SK-N-SH treated with all-trans-retinoic acid at 6 μM for 48 hours (cell line): ENCODE data around the gene TBC1D22B.

Experiments used
- ATAC-seq: fragments of 200-7000 bp; cut with Tn5 transposase; 3 replicates; pipeline ENCODE4 v1.9.1; 2020; ENCODE audit warnings: mild to moderate bottlenecking, moderate library complexity
- ARNTL ChIP-seq: fragments of 450-650 bp; formaldehyde crosslinking; IDR thresholded peaks from 2 replicates; pipeline ENCODE4 v1.5.0; 2020; ENCODE audit warnings: low read depth, mild to moderate bottlenecking, moderate library complexity, borderline replicate concordance
- BACH2 ChIP-seq: fragments of 250-450 bp; sonication (Bioruptor Pico); IDR thresholded peaks from 2 replicates; pipeline ENCODE4 v1.9.0; 2021; ENCODE audit warnings: mild to moderate bottlenecking, borderline replicate concordance
- CSDC2 ChIP-seq: fragments of 250-450 bp; sonication (Bioruptor Pico); IDR thresholded peaks from 2 replicates; pipeline ENCODE4 v1.5.0; 2020; ENCODE audit warnings: mild to moderate bottlenecking, moderate library complexity
- ESRRG ChIP-seq: fragments of 250-450 bp; sonication (Bioruptor Pico); IDR thresholded peaks from 2 replicates; pipeline ENCODE4 v1.6.1; 2021; ENCODE audit warnings: mild to moderate bottlenecking
- ISL1 ChIP-seq: fragments of 250-450 bp; sonication (Bioruptor Pico); IDR thresholded peaks from 2 replicates; pipeline ENCODE4 v2.1.2; 2022; ENCODE audit warnings: mild to moderate bottlenecking, moderate library complexity
- OSR1 ChIP-seq: fragments of 250-450 bp; sonication (Bioruptor Pico); IDR thresholded peaks from 2 replicates; pipeline ENCODE4 v1.8.0; 2022; ENCODE audit warnings: moderate library complexity, mild to moderate bottlenecking, inconsistent platforms
- PPARA ChIP-seq: fragments of 250-450 bp; sonication (Bioruptor Pico); IDR thresholded peaks from 2 replicates; pipeline ENCODE4 v1.5.0; 2020; ENCODE audit warnings: mild to moderate bottlenecking, borderline replicate concordance
- RARB ChIP-seq: fragments of 250-450 bp; sonication (Bioruptor Pico); IDR thresholded peaks from 2 replicates; pipeline ENCODE4 v1.8.0; 2021; ENCODE audit warnings: mild to moderate bottlenecking, moderate library complexity
- SNAI2 ChIP-seq: fragments of 250-450 bp; sonication (Bioruptor Pico); IDR thresholded peaks from 2 replicates; pipeline ENCODE4 v1.5.0; 2020; ENCODE audit warnings: mild to moderate bottlenecking, moderate library complexity
- TCF4 ChIP-seq: fragments of 250-450 bp; sonication (Bioruptor Pico); IDR thresholded peaks from 2 replicates; pipeline ENCODE4 v1.8.0; 2021; ENCODE audit warnings: mild to moderate bottlenecking, moderate library complexity, borderline replicate concordance
- TOX ChIP-seq: fragments of 250-450 bp; sonication (Bioruptor Pico); IDR thresholded peaks from 2 replicates; pipeline ENCODE4 v1.8.0; 2021; ENCODE audit warnings: mild to moderate bottlenecking, moderate library complexity, borderline replicate concordance
- ZC3H10 ChIP-seq: fragments of 250-450 bp; sonication (Bioruptor Pico); IDR thresholded peaks from 2 replicates; pipeline ENCODE4 v1.5.1; 2021; ENCODE audit warnings: mild to moderate bottlenecking, moderate library complexity
- ZFP3 ChIP-seq: fragments of 250-450 bp; sonication (Bioruptor Pico); IDR thresholded peaks from 2 replicates; pipeline ENCODE4 v1.5.0; 2020; ENCODE audit warnings: mild to moderate bottlenecking, moderate library complexity
- ZFP30 ChIP-seq: fragments of 450-650 bp; formaldehyde crosslinking; IDR thresholded peaks from 2 replicates; pipeline ENCODE4 v1.5.0; 2022; ENCODE audit warnings: mild to moderate bottlenecking, moderate library complexity
- ZNF565 ChIP-seq: fragments of 450-650 bp; formaldehyde crosslinking; conservative IDR thresholded peaks from 2 replicates; pipeline ENCODE4 v1.5.0; 2020; ENCODE audit warnings: low read depth, mild to moderate bottlenecking, moderate library complexity
- ZNF70 ChIP-seq: fragments of 450-650 bp; formaldehyde crosslinking; IDR thresholded peaks from 2 replicates; pipeline ENCODE4 v1.5.0; 2020; ENCODE audit warnings: mild to moderate bottlenecking, moderate library complexity
- ZNF8 ChIP-seq: fragments of 450-650 bp; formaldehyde crosslinking; IDR thresholded peaks from 2 replicates; pipeline ENCODE4 v1.5.0; 2020; ENCODE audit warnings: mild to moderate bottlenecking, moderate library complexity
- TF ChIP-seq, protein P1 (sequence below): fragments of 250-450 bp; sonication (Bioruptor Pico); IDR thresholded peaks from 2 replicates; pipeline ENCODE4 v1.5.0; 2020; ENCODE audit warnings: mild to moderate bottlenecking, moderate library complexity
- TF ChIP-seq, protein P2 (sequence below): fragments of 250-450 bp; sonication (Bioruptor Pico); IDR thresholded peaks from 2 replicates; pipeline ENCODE4 v1.8.0; 2020; ENCODE audit warnings: mild to moderate bottlenecking, moderate library complexity, borderline replicate concordance
- TF ChIP-seq, protein P3 (sequence below): fragments of 250-450 bp; sonication (Bioruptor Pico); IDR thresholded peaks from 2 replicates; pipeline ENCODE4 v1.5.1; 2020; ENCODE audit warnings: low read depth, mild to moderate bottlenecking, moderate library complexity
- TF ChIP-seq, protein P4 (sequence below): fragments of 250-450 bp; sonication (Bioruptor Pico); IDR thresholded peaks from 2 replicates; pipeline ENCODE4 v1.5.1; 2021; ENCODE audit warnings: mild to moderate bottlenecking, moderate library complexity

Gene TBC1D22B

GRCh38 chr6:37260040-37260439, 2.5 kb downstream of the TBC1D22B start:
- no peak for ATAC-seq
- TF ChIP-seq ESRRG (CRISPR knock-in tag) (no peak), ARNTL (CRISPR knock-in tag) (no peak), OSR1 (CRISPR knock-in tag) (no peak), SNAI2 (CRISPR knock-in tag) (no peak), ZFP3 (CRISPR knock-in tag) (no peak), ISL1 (CRISPR knock-in tag) (no peak), ZFP30 (CRISPR knock-in tag) (no peak), ZC3H10 (CRISPR knock-in tag) (no peak), TCF4 (CRISPR knock-in tag) (no peak), TOX (CRISPR knock-in tag) (no peak), CSDC2 (no peak), ZNF8 (CRISPR knock-in tag) (no peak), PPARA (CRISPR knock-in tag) (no peak), RARB (CRISPR knock-in tag) (no peak)
- TF ChIP-seq, protein P1, sequence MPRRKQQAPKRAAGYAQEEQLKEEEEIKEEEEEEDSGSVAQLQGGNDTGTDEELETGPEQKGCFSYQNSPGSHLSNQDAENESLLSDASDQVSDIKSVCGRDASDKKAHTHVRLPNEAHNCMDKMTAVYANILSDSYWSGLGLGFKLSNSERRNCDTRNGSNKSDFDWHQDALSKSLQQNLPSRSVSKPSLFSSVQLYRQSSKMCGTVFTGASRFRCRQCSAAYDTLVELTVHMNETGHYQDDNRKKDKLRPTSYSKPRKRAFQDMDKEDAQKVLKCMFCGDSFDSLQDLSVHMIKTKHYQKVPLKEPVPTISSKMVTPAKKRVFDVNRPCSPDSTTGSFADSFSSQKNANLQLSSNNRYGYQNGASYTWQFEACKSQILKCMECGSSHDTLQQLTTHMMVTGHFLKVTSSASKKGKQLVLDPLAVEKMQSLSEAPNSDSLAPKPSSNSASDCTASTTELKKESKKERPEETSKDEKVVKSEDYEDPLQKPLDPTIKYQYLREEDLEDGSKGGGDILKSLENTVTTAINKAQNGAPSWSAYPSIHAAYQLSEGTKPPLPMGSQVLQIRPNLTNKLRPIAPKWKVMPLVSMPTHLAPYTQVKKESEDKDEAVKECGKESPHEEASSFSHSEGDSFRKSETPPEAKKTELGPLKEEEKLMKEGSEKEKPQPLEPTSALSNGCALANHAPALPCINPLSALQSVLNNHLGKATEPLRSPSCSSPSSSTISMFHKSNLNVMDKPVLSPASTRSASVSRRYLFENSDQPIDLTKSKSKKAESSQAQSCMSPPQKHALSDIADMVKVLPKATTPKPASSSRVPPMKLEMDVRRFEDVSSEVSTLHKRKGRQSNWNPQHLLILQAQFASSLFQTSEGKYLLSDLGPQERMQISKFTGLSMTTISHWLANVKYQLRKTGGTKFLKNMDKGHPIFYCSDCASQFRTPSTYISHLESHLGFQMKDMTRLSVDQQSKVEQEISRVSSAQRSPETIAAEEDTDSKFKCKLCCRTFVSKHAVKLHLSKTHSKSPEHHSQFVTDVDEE: no peak
- TF ChIP-seq, protein P2, sequence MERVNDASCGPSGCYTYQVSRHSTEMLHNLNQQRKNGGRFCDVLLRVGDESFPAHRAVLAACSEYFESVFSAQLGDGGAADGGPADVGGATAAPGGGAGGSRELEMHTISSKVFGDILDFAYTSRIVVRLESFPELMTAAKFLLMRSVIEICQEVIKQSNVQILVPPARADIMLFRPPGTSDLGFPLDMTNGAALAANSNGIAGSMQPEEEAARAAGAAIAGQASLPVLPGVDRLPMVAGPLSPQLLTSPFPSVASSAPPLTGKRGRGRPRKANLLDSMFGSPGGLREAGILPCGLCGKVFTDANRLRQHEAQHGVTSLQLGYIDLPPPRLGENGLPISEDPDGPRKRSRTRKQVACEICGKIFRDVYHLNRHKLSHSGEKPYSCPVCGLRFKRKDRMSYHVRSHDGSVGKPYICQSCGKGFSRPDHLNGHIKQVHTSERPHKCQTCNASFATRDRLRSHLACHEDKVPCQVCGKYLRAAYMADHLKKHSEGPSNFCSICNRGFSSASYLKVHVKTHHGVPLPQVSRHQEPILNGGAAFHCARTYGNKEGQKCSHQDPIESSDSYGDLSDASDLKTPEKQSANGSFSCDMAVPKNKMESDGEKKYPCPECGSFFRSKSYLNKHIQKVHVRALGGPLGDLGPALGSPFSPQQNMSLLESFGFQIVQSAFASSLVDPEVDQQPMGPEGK (CRISPR knock-in tag): no peak
- TF ChIP-seq, protein P3, sequence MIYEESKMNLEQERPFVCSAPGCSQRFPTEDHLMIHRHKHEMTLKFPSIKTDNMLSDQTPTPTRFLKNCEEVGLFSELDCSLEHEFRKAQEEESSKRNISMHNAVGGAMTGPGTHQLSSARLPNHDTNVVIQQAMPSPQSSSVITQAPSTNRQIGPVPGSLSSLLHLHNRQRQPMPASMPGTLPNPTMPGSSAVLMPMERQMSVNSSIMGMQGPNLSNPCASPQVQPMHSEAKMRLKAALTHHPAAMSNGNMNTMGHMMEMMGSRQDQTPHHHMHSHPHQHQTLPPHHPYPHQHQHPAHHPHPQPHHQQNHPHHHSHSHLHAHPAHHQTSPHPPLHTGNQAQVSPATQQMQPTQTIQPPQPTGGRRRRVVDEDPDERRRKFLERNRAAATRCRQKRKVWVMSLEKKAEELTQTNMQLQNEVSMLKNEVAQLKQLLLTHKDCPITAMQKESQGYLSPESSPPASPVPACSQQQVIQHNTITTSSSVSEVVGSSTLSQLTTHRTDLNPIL (CRISPR knock-in tag): no peak

DNA sequence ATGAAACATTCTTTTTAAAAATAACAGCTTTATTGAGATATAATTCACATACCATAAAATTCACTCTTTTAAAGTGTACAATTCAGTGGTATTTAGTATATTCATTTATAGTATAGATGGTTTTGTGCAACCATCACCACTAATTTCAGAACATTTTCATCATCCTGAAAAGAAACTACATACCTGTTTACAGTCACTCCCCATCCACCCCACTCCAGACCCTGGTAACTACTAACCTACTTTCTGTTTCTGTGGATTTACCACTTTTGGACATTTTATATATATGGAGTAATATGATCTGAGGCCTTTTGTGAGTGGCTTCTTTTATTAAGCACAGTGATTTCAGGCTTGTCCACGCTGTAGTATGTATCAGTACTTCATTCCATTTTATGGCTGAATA, 2.9 kb downstream of the TBC1D22B start:
- no peak for TF ChIP-seq BACH2 (CRISPR knock-in tag)
- TF ChIP-seq OSR1 (CRISPR knock-in tag): no peak
- TF ChIP-seq, protein P4, sequence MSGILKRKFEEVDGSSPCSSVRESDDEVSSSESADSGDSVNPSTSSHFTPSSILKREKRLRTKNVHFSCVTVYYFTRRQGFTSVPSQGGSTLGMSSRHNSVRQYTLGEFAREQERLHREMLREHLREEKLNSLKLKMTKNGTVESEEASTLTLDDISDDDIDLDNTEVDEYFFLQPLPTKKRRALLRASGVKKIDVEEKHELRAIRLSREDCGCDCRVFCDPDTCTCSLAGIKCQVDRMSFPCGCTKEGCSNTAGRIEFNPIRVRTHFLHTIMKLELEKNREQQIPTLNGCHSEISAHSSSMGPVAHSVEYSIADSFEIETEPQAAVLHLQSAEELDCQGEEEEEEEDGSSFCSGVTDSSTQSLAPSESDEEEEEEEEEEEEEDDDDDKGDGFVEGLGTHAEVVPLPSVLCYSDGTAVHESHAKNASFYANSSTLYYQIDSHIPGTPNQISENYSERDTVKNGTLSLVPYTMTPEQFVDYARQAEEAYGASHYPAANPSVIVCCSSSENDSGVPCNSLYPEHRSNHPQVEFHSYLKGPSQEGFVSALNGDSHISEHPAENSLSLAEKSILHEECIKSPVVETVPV (CRISPR knock-in tag): no peak
- TF ChIP-seq ZNF8 (CRISPR knock-in tag): no peak
- no peak for TF ChIP-seq ESRRG (CRISPR knock-in tag)
- no peak for ATAC-seq

GRCh38 chr6:37261198-37261597, 3.6 kb downstream of the TBC1D22B start:
- no peak for TF ChIP-seq ZFP3 (CRISPR knock-in tag)
- no peak for TF ChIP-seq ZC3H10 (CRISPR knock-in tag)
- TF ChIP-seq, protein P3 (CRISPR knock-in tag): no peak
- TF ChIP-seq, protein P4 (CRISPR knock-in tag): no peak
- TF ChIP-seq PPARA (CRISPR knock-in tag): no peak
- TF ChIP-seq ZNF565 (CRISPR knock-in tag): no peak
- TF ChIP-seq TOX (CRISPR knock-in tag): no peak
- no peak for TF ChIP-seq SNAI2 (CRISPR knock-in tag)
- no peak for TF ChIP-seq ZNF70 (CRISPR knock-in tag)
- TF ChIP-seq CSDC2: no peak
- no peak for ATAC-seq
